GM23338 (cell line): ENCODE results near the gene SERINC4. TPM values are rescaled to one million over a fixed set of nuclear protein-coding genes. Genes with fewer than 3 reads are reported as not detected.
A peak's percentile ranks its signal among the peaks of the same experiment; 100 is the strongest.

Experiments
- ATAC-seq: fragments of 200-7000 bp; cut with Tn5 transposase; 3 replicates; pipeline ENCODE4 v1.9.1; 2020
- DNase-seq: peaks from one replicate; pipeline ENCODE4 v3.0.0-alpha.2; 2015; ENCODE audit warnings: low spot score
- H2AFZ ChIP-seq: fragments of 200-600 bp; sonication (generic); 2 replicates; pipeline ENCODE4 v1.8.0; 2016; ENCODE audit warnings: antibody characterized with exemption, mild to moderate bottlenecking, moderate library complexity
- H3F3A ChIP-seq: fragments of 200-600 bp; sonication (generic); replicated peaks from 2 replicates; pipeline ENCODE4 v1.8.0; 2017; ENCODE audit warnings: antibody characterized with exemption, mixed run types, low read depth
- H3K27ac ChIP-seq: fragments of 200-600 bp; sonication (generic); 2 replicates; pipeline ENCODE4 v1.6.1; 2016; ENCODE audit warnings: low read depth
- H3K27me3 ChIP-seq: fragments of 200-600 bp; sonication (generic); 2 replicates; pipeline ENCODE4 v1.8.0; 2016; ENCODE audit warnings: mild to moderate bottlenecking, mixed run types, moderate library complexity; ENCODE audit not compliant: insufficient read depth
- H3K36me3 ChIP-seq: fragments of 200-600 bp; sonication (generic); 2 replicates; pipeline ENCODE4 v1.8.0; 2016; ENCODE audit warnings: mild to moderate bottlenecking; ENCODE audit not compliant: insufficient read depth
- H3K4me1 ChIP-seq: fragments of 200-600 bp; sonication (generic); 2 replicates; pipeline ENCODE4 v1.8.0; 2016; ENCODE audit warnings: mild to moderate bottlenecking, moderate library complexity; ENCODE audit not compliant: insufficient read depth
- H3K4me2 ChIP-seq: fragments of 200-600 bp; sonication (generic); 2 replicates; pipeline ENCODE4 v1.7.1; 2017; ENCODE audit warnings: mixed run types
- H3K4me3 ChIP-seq: fragments of 200-600 bp; sonication (generic); 2 replicates; pipeline ENCODE4 v1.6.1; 2016; ENCODE audit warnings: mixed run types
- H3K79me2 ChIP-seq: fragments of 200-600 bp; sonication (generic); replicated peaks from 2 replicates; pipeline ENCODE4 v1.8.0; 2017; ENCODE audit warnings: mild to moderate bottlenecking; ENCODE audit not compliant: insufficient read depth
- H3K9me2 ChIP-seq: fragments of 200-600 bp; sonication (generic); 2 replicates; pipeline ENCODE4 v1.8.0; 2017; ENCODE audit not compliant: insufficient read depth
- H4K20me1 ChIP-seq: fragments of 200-600 bp; sonication (generic); replicated peaks from 2 replicates; pipeline ENCODE4 v1.8.0; 2017; ENCODE audit warnings: mild to moderate bottlenecking; ENCODE audit not compliant: insufficient read depth
- H3K27ac Mint-ChIP-seq: 2 replicates; pipeline ENCODE4 v1.8.0; 2020; ENCODE audit warnings: inconsistent platforms, mild to moderate bottlenecking, moderate library complexity, mixed read lengths
- H3K27me3 Mint-ChIP-seq: 3 replicates; pipeline ENCODE4 v1.8.0; 2022; ENCODE audit warnings: low read depth, mild to moderate bottlenecking, moderate library complexity, mixed read lengths, inconsistent platforms; ENCODE audit not compliant: insufficient read depth, poor library complexity
- H3K36me3 Mint-ChIP-seq: 3 replicates; pipeline ENCODE4 v1.8.0; 2021; ENCODE audit warnings: low read depth, mild to moderate bottlenecking, inconsistent platforms, moderate library complexity, mixed read lengths
- H3K4me1 Mint-ChIP-seq: 3 replicates; pipeline ENCODE4 v1.8.0; 2020; ENCODE audit warnings: mild to moderate bottlenecking, inconsistent platforms, mixed read lengths
- H3K4me3 Mint-ChIP-seq: 3 replicates; pipeline ENCODE4 v1.8.0; 2021; ENCODE audit warnings: moderate library complexity, mild to moderate bottlenecking, inconsistent platforms, mixed read lengths
- H3K9me3 Mint-ChIP-seq: 3 replicates; pipeline ENCODE4 v1.8.0; 2020; ENCODE audit warnings: moderate library complexity, mild to moderate bottlenecking, inconsistent platforms, mixed read lengths
- CREB1 ChIP-seq: fragments of 250-450 bp; sonication (Bioruptor Pico); IDR thresholded peaks from 2 replicates; pipeline ENCODE4 v1.5.0; 2020; ENCODE audit warnings: low read depth, mild to moderate bottlenecking, moderate library complexity
- ETS1 ChIP-seq: IDR thresholded peaks from 2 replicates; pipeline ENCODE4 v1.6.1; 2016; ENCODE audit warnings: antibody characterized with exemption
- EZH2 ChIP-seq: fragments of 200-600 bp; sonication (generic); IDR thresholded peaks from one replicate; pipeline ENCODE4 v1.8.0; 2017; ENCODE audit warnings: antibody characterized with exemption, mild to moderate bottlenecking, low read depth; ENCODE audit not compliant: unreplicated experiment
- EZH2phosphoT487 ChIP-seq: fragments of 200-600 bp; sonication (generic); IDR thresholded peaks from one replicate; pipeline ENCODE4 v1.8.1; 2018; ENCODE audit warnings: antibody characterized with exemption; ENCODE audit not compliant: unreplicated experiment
- JUNB ChIP-seq: IDR thresholded peaks from one replicate; pipeline ENCODE4 v1.6.1; 2016; ENCODE audit warnings: antibody characterized with exemption; ENCODE audit not compliant: unreplicated experiment
- NANOG ChIP-seq: IDR thresholded peaks from 2 replicates; pipeline ENCODE4 v1.6.1; 2016; ENCODE audit warnings: antibody characterized with exemption, borderline replicate concordance
- POLR2AphosphoS5 ChIP-seq: IDR thresholded peaks from 2 replicates; pipeline ENCODE4 v1.6.1; 2016; ENCODE audit warnings: antibody characterized with exemption, low read depth
- STAT1 ChIP-seq: IDR thresholded peaks from one replicate; pipeline ENCODE4 v1.6.1; 2016; ENCODE audit warnings: antibody characterized with exemption; ENCODE audit not compliant: unreplicated experiment
- ZNF114 ChIP-seq: fragments of 250-450 bp; sonication (Bioruptor Pico); IDR thresholded peaks from 2 replicates; pipeline ENCODE4 v1.5.0; 2020; ENCODE audit warnings: mild to moderate bottlenecking, moderate library complexity
- ZNF331 ChIP-seq: fragments of 250-450 bp; sonication (Bioruptor Pico); IDR thresholded peaks from 2 replicates; pipeline ENCODE4 v1.5.0; 2020; ENCODE audit warnings: low read depth, mild to moderate bottlenecking, moderate library complexity
- ZNF462 ChIP-seq: fragments of 250-450 bp; sonication (Bioruptor Pico); IDR thresholded peaks from 2 replicates; pipeline ENCODE4 v1.5.0; 2020; ENCODE audit warnings: mild to moderate bottlenecking, moderate library complexity
- polyA plus RNA-seq: library from polyadenylated mRNA; unstranded; fragments of >200 nt; fragmentation: Nextera tagmentation; extraction: Ambion mirVana; gene quantifications from 2 replicates; pipeline ENCODE4 v1.2.1, GENCODE V29; 2016
- total RNA-seq: library from RNA; depleted of rRNA; stranded (reverse); fragments of >200 nt; shearing (Covaris generic); gene quantifications from 2 replicates; pipeline ENCODE4 v1.2.3, GENCODE V29; 2014
- TF ChIP-seq, protein P1 (sequence below), 2 experiments: fragments of 200-600 bp in 1 of 2; sonication (generic) in 1 of 2; conservative IDR thresholded peaks; 2 replicates each; pipeline versions ENCODE4 v1.5.1 to v1.6.1; 2016 to 2017; ENCODE audit warnings: antibody characterized with exemption in 2 of 2, low read depth in 2 of 2, mild to moderate bottlenecking in 2 of 2, moderate library complexity in 1 of 2
- TF ChIP-seq, protein P2 (sequence below): IDR thresholded peaks from one replicate; pipeline ENCODE4 v1.6.1; 2018; ENCODE audit warnings: antibody characterized with exemption; ENCODE audit not compliant: unreplicated experiment

SERINC4 gene
- total and polyA plus RNA-seq, 2 experiments from 2014 or later = not detected

- Mint-ChIP-seq H3K4me3 (peak overlapping the region; percentile 98), H3K27ac (peak overlapping the region; percentile 99), H3K9me3 (no peaks in the 10 kb centered on the region), H3K36me3 (peaks cover 52% of the 10 kb centered on the region), H3K27me3 (peaks cover 24% of the 10 kb centered on the region), H3K4me1 (peaks cover 38% of the 10 kb centered on the region)
- H3K4me3 ChIP-seq = peak overlapping the region; percentile 100
- peak overlapping the region; percentile 95 for H3K4me2 ChIP-seq
- H3K27ac ChIP-seq = peak overlapping the region; percentile 96
- peak; percentile 2 for ATAC-seq
- peaks cover 21% of the 10 kb centered on the region for H3K36me3 ChIP-seq
- no peak overlapping the region for H2AFZ ChIP-seq
- peak; percentile 35 for DNase-seq
- peaks cover 19% of the 10 kb centered on the region; the same call in 1 of the 2 replicates for H4K20me1 ChIP-seq
- H3K4me1 ChIP-seq = peaks cover 22% of the 10 kb centered on the region
- H3K9me2 ChIP-seq = no peaks in the 10 kb centered on the region
- H3K27me3 ChIP-seq = no peaks in the 10 kb centered on the region
- peaks cover 19% of the 10 kb centered on the region for H3K79me2 ChIP-seq
- peaks cover 16% of the 10 kb centered on the region; the same call in 1 of the 2 replicates for H3F3A ChIP-seq
- no peak for TF ChIP-seq ZNF114 (CRISPR knock-in tag)
- TF ChIP-seq STAT1 = no peak
- no peak for TF ChIP-seq EZH2phosphoT487
- no peak for TF ChIP-seq ZNF462
- no peak for TF ChIP-seq CREB1 (CRISPR knock-in tag)
- no peak for TF ChIP-seq ZNF331 (CRISPR knock-in tag)
- TF ChIP-seq, protein P1, sequence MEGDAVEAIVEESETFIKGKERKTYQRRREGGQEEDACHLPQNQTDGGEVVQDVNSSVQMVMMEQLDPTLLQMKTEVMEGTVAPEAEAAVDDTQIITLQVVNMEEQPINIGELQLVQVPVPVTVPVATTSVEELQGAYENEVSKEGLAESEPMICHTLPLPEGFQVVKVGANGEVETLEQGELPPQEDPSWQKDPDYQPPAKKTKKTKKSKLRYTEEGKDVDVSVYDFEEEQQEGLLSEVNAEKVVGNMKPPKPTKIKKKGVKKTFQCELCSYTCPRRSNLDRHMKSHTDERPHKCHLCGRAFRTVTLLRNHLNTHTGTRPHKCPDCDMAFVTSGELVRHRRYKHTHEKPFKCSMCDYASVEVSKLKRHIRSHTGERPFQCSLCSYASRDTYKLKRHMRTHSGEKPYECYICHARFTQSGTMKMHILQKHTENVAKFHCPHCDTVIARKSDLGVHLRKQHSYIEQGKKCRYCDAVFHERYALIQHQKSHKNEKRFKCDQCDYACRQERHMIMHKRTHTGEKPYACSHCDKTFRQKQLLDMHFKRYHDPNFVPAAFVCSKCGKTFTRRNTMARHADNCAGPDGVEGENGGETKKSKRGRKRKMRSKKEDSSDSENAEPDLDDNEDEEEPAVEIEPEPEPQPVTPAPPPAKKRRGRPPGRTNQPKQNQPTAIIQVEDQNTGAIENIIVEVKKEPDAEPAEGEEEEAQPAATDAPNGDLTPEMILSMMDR (conservative IDR thresholded peaks at IDR 0.05; ENCODE audit: low read depth in 2 of 2) = no peak
- no peak for TF ChIP-seq ETS1
- no peak for TF ChIP-seq POLR2AphosphoS5
- TF ChIP-seq JUNB = no peak
- no peak for TF ChIP-seq EZH2
- TF ChIP-seq, protein P2, sequence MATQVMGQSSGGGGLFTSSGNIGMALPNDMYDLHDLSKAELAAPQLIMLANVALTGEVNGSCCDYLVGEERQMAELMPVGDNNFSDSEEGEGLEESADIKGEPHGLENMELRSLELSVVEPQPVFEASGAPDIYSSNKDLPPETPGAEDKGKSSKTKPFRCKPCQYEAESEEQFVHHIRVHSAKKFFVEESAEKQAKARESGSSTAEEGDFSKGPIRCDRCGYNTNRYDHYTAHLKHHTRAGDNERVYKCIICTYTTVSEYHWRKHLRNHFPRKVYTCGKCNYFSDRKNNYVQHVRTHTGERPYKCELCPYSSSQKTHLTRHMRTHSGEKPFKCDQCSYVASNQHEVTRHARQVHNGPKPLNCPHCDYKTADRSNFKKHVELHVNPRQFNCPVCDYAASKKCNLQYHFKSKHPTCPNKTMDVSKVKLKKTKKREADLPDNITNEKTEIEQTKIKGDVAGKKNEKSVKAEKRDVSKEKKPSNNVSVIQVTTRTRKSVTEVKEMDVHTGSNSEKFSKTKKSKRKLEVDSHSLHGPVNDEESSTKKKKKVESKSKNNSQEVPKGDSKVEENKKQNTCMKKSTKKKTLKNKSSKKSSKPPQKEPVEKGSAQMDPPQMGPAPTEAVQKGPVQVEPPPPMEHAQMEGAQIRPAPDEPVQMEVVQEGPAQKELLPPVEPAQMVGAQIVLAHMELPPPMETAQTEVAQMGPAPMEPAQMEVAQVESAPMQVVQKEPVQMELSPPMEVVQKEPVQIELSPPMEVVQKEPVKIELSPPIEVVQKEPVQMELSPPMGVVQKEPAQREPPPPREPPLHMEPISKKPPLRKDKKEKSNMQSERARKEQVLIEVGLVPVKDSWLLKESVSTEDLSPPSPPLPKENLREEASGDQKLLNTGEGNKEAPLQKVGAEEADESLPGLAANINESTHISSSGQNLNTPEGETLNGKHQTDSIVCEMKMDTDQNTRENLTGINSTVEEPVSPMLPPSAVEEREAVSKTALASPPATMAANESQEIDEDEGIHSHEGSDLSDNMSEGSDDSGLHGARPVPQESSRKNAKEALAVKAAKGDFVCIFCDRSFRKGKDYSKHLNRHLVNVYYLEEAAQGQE = no peak
- TF ChIP-seq NANOG = no peak
Observed at GRCh38 chr15:43792761-43793476, 7.1 kb downstream of the SERINC4 start.
